Measurements from ENCODE around the gene POLR3C. TPM values are rescaled to one million over a fixed set of nuclear protein-coding genes. Genes with fewer than 3 reads are reported as not detected.
A peak's percentile ranks its signal among the peaks of the same experiment; 100 is the strongest.

POLR3C gene
- total RNA-seq, 1 donor from 2014 or later = 14.9 TPM

- DNase-seq (peak; percentile 98), ATAC-seq (peak; percentile 95)
- intact Hi-C loops (cut with micrococcal nuclease) = no loop called here
These were observed 35.0 kb downstream of the POLR3C start, which contains the start of gene PIAS3 for GRCh38 chr1:145858901-145859490. PIAS3 (minus strand) TSS chr1:145859081; CDS start chr1:145858990, 91 bp downstream.

GRCh38 chr1:145859491-145860023 lies 35.6 kb downstream of the POLR3C start:
- intact Hi-C loops (cut with micrococcal nuclease) = no loop called here
- ATAC-seq = peak; percentile 90

DNA sequence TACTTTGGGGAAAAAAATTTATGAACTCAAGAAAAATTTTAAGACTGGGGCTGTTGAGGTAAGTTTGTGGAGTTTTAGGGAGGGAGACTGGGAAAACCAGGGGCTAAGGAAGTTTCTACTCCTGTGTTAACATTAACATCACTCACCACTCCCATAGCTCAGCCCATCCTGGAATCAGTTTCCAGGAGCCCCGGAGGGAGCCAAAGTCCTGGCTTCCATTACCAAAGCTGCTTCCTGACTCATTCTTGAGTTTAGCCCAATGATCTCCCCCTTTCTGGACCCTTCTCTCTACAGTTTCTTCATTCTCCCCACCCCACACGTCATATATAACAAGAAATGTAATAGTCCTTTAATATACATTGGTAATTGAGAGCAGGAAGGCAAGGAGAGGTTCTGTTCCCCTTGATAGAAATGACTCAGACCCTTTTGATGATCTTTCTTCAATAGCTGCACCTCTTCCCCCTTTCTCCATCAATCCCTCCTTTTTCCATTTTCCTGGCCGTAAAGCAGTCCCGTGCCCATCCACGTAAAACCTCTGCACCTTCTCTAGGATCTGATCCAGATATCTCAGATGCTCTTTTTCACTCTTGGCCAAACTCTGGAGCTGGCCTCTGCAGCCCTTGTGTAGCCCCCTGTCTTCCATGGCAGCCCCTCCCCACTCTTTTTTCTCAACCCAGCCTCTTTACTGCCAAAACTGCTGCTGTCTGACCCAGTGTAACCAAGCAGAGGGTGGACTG lies 39.5 kb downstream of the POLR3C start:
- ATAC-seq (no peak), DNase-seq (peak; percentile 34)
- intact Hi-C loops (cut with micrococcal nuclease) = no loop called here

More at GRCh38 chr1:145859491-145860023, 35.6 kb downstream of the POLR3C start:
- DNase-seq = peak; percentile 95

- DNase-seq (no peak), ATAC-seq (no peak)
- intact Hi-C loops (cut with micrococcal nuclease) = no loop called here
These were observed 44.2 kb downstream of the POLR3C start for GRCh38 chr1:145868232-145868631.

- peak; percentile 78 for DNase-seq
- ATAC-seq = peak; percentile 92
- intact Hi-C loops (cut with micrococcal nuclease) = no loop called here
These were observed 48.3 kb downstream of the POLR3C start for GRCh38 chr1:145871994-145872924.

DNA sequence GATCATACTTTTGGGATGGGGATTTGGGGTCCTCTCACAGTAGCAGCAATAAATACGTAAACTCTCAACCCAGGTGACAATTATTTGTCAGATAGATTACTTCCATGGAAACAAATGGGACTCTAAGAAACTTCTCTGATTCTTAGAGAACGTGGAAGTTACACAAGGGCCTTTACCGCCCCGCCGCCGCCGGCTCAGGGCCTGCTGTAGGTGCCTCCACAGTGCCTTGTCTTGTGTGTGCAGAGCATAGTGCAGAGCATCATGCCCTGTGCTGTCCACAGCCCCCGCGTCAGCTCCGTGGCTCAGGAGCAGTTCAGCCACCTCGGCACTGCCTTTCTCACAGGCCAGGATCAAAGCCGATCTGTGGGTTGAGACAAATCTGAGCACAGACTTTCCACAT lies 50.6 kb downstream of the POLR3C start:
- ATAC-seq (no peak), DNase-seq (no peak)
- intact Hi-C loops (cut with micrococcal nuclease) = no loop called here

GRCh38 chr1:145877923-145878486 lies 54.0 kb downstream of the POLR3C start:
- DNase-seq = no peak
- intact Hi-C loops (cut with micrococcal nuclease) = no loop called here
- ATAC-seq = no peak

- ATAC-seq (no peak), DNase-seq (no peak)
- intact Hi-C loops (cut with micrococcal nuclease) = no loop called here
These were observed 54.7 kb downstream of the POLR3C start for GRCh38 chr1:145878724-145879123.

DNA sequence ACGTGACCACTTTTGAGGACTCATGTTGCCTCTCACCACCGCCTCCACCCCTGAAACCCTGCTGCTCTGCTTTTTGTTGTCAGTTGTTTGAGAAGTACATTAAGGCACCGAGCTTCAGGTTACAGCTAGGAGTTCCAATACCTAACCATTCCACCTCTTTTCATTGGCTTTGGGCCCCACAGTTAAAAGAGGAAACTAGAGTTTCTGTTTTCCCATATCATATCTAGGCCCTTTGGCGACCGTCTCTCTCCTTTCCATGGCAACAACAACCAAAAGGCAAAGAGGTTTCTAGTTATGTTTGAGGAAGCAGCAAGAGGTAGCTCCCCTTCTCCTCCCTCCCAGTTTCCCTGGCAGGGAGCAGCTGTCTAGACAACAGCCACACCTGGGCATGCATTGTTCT lies 55.8 kb downstream of the POLR3C start:
- ATAC-seq (no peak), DNase-seq (no peak)
- intact Hi-C loops (cut with micrococcal nuclease) = no loop called here

GRCh38 chr1:145884675-145885074 lies 60.7 kb downstream of the POLR3C start:
- intact Hi-C loops (cut with micrococcal nuclease) = no loop called here
- DNase-seq (no peak), ATAC-seq (no peak)

GRCh38 chr1:145885738-145886287 lies 61.8 kb downstream of the POLR3C start, which contains the start of gene ANKRD35:
ANKRD35 (minus strand) TSS chr1:145885866; CDS start chr1:145885758, 108 bp downstream.
- intact Hi-C loops (cut with micrococcal nuclease) = no loop called here
- DNase-seq (peak; percentile 92), ATAC-seq (peak; percentile 96)

- DNase-seq (no peak), ATAC-seq (peak; percentile 36)
- intact Hi-C loops (cut with micrococcal nuclease) = no loop called here
These were observed 62.4 kb downstream of the POLR3C start for GRCh38 chr1:145886390-145886789.

GRCh38 chr1:145886816-145887215 lies 62.8 kb downstream of the POLR3C start:
- intact Hi-C loops (cut with micrococcal nuclease) = no loop called here
- no peak for ATAC-seq
- no peak for DNase-seq

DNA sequence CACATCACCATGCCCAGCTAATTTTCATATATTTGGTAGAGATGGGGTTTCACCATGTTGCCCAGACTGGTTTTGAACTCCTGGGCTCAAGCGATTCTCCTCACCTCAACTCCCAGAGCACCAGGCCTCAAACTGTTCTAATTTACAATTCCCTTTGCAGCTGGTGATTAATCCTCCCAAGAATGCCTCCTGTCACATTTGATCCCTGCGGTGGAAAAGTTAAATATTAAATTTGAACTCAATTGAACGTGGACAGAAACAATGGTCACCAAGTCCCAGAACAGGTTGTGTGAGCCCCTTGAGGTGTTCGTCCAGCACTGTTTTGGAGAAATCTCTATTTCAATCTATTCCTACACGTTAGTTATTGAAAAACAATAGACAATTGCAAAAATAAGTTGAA lies 63.6 kb downstream of the POLR3C start:
- intact Hi-C loops (cut with micrococcal nuclease) = no loop called here
- ATAC-seq = no peak

GRCh38 chr1:145889722-145890121 lies 65.7 kb downstream of the POLR3C start:
- DNase-seq (no peak), ATAC-seq (no peak)
- intact Hi-C loops (cut with micrococcal nuclease) = no loop called here

More for the DNA sequence above, 63.6 kb downstream of the POLR3C start:
- no peak for DNase-seq

- ATAC-seq = peak; percentile 2
- no peak for DNase-seq
- intact Hi-C loops (cut with micrococcal nuclease) = no loop called here
These were observed 67.1 kb downstream of the POLR3C start for GRCh38 chr1:145891143-145891542.

DNA sequence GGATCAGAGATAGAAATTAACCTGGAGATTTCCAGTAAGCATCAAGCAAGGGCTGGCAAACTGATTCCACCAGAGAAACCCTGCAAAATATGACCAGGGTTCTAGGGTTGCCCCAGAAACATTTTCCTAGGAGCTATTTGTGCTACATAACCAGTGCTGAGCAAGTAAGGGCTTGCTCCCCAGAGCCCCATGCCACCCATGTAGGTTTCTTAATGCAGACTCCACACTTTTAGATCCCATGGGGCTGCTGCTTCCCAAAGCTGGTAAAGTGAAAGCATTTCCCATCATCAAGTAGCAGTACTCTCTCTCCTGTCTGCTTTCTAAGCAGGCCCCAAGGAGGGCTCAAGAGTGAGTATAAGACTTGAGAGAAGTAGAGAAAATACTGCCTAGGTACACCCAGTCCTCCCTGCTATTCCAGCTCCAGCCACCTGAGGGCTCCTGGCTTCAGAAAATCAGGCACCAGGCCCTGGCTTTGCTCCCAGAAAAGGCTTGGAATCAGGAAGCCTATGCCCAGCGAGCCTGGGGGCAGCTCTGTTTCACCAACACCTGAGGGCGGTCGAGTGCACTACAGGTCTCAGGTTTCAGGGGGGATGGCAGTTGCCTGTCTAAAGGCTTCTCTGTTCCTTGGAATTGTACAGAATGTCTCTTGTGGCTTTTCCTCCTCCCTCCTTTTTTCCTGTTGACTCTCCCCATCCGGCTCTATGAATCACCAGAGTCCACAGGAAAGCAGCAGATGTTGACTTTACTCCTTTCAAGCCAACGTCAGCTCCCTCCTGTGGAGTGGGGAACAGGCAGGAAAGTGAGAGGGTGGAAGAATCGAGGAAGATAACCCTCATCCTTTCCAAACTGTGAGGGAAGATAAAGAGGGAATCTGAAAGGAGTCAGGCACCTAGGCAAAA lies 67.8 kb downstream of the POLR3C start:
- ATAC-seq = peak; percentile 93
- intact Hi-C loops (cut with micrococcal nuclease) = no loop called here
- peak; percentile 94 for DNase-seq

Measured in left ventricle myocardium superior (tissue), 1 donor.